Activated T-cell treated with anti-CD3 and anti-CD28 coated beads for 48 hours (primary cell): ENCODE measurements around the gene RBMS3.
A peak's percentile ranks its signal among the peaks of the same experiment; 100 is the strongest.

Experiments
- DNase-seq: peaks from one replicate; pipeline ENCODE4 v3.0.0-alpha.2; 2020; ENCODE audit warnings: low read depth

RBMS3 gene

DNA sequence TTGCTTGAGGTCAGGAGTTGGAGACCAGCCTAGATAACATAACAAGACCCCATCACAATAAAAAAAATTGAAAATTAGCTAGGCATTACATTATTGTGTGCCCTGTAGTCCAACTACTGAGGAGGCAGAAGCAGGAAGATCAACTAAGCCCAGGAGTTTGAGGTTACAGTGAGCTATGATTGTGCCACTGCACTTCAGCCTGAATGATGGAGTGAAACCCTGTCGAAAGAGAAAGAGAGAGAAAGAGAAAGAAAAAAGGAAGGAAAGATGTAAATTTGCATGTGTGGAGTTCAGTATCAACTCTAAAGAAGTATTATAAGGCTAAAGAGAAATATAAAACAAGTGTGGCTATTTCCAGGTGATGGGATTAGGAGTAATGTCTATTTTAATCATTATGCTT, 661.4 kb downstream of the RBMS3 start:
- DNase-seq, result no peak

DNA sequence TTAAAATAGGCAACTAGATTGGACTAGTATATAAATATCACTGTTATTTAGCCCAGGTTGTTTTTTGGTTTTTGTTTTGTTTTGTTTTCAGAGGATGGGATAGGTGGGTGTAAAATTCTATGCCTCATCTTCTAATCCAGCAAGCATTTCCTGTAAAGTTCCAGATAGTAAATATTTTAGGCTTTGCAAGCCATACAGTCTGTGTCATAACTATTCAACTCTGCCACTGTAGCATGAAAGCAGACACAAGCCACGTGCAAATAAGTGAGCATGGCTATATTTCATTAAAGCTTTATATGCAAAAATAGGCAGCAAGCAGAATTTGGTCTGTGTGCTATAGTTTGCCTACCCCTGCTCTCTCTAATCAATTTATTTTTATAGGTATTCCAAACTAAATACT, 668.3 kb downstream of the RBMS3 start:
- DNase-seq, result no peak

DNA sequence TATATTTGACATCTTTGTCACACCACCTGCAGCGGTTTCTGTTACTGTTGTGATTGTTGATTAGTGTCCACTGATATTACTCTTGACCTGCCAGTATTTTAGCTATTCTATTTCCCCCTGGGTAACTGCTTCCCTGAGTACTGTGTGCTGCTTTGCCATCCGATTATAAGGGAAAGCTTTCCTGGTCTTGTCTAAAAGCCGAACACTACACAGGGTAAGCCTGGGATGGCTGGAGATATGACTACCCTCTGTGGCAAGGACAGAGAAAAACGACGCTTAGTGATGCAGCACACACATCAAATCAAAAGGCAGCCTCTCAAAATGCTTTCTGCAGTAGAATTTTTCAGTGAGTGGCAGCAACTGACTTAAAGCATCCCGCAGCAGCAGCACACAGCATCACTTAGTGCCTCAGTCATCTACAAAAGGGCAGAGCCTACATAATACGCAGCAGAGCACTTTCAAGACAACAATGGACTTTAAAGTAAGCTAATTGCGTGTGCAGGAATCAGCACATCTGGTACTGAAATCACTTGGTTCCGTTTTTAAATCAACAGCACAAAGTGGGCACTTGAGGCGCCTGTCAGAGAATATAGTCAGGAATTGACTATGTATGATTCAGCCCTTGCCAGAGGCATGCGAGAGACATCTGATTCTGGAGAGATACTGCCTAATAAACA, 669.2 kb downstream of the RBMS3 start:
- no peak for DNase-seq

DNA sequence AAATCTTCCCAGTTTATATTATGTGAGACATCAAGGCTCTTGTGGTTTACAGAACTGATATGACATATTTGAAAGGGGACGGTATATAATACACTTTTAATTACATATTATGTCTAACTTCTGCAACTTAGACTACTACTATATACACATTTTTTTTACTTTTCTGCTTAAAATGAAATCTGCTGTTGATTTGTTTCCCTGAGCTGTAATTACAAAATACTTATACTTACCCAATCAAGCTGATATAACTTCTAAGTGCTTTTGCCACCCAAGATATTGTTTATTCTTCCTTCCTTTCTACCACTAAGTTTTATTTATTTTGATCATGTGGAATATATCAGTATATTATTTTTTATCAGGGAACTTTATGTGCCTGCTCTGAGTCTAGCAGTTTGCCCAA, 671.6 kb downstream of the RBMS3 start:
- no peak for DNase-seq

DNA sequence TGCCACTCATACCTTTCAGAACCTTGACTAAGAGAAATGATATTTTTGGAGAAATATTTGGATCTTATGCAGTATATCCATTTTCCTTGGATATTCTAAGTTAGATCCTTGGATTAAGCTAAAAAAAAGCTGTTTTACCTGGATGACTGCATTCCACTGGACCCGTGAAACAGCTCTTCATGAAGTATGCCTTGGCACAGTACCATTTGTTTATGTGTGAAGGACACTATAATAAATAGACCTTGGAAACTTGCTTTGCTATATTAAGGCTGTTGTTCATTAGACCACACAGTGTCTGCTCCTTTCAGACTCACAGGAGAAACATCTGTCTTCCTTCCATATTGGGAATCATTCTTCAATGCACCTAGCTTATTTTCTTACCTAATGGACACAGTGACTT, 674.5 kb downstream of the RBMS3 start:
- no peak for DNase-seq

DNA sequence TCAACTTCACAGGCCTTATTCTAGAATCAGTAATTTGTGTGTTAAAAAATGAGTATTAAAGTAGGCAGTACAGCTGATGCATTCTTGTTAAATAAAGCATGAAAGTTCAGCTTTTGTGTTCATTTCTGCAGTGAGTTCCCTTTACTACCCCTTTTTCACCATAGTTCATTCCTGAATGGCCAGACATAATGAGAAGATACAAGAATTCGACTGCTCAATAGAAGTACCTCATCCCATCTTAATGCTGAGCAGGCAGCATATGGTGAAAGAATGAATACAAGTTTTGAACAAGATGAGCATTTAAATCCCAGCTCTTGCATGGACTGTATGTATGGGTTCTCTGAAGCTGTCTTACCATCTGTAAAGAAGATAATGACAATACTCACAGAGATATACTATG, 677.9 kb downstream of the RBMS3 start:
- no peak for DNase-seq

DNA sequence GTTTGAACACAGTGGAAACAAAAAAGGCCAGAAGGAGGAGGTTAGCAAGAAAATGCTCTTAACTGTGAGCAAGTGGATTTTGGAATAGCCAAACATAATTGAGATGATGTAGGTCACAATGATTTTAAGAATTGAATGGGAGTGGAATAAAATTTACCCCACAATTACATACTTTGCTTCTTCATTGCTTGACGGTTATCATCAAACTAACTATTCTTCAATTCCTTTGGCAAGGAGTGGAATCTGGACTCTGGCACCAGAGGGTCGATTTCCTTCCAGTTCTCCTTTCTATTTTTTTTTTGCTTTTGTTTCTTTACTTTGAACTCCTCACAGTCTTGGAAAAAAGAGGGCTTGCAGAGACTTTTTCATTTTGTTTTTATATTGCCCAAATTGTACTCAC, 691.0 kb downstream of the RBMS3 start:
- DNase-seq, result no peak

DNA sequence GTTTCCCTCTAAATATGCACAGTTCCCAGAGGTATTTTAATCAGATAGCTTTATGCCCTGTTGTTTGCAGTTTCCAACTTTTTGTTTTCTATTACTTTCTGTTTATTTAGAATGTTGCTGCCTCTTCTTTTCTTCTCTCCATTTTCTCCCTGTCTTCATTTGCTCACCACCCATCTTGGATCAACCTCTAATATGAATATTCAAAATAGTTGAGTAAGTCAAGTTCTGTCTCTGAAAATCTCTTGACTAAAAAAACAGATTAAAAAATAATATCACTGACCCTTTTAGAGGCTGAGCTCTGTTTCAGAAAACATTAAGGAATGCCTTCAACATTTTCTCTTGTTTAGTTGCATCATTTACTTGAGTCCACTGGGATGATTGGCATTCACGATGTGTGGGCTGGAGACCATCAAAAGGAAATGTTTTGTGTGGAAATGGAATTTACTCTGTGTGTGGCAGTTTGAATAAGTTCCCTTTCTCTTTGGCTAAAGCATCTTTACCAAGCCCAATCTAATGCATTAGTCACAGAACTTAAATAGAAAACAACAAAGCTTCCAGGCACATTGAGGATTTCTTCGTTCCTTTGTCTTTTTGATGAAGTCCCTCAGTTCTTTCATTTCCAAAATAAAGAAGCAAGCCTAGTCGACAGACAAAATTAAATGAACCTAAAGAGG, 691.6 kb downstream of the RBMS3 start:
- no peak for DNase-seq

DNA sequence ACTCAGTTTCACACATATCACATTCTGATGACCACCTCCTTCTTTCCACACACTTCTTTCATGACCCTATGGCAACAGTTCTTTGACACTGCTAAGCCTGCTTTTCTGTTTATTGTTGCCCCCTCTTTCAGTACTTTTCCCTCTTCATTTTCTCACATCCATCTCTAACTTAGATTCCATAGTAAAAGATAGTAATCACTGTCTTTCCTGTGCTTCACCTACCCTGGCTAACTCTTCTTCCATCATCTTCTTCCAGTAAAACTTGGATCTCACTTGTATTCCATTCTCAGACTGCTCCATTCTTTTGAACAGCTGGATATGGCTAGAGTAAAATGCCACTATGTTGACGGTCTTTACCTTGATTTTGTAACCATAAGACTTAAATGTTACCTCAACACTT, 692.9 kb downstream of the RBMS3 start:
- DNase-seq, result no peak

DNA sequence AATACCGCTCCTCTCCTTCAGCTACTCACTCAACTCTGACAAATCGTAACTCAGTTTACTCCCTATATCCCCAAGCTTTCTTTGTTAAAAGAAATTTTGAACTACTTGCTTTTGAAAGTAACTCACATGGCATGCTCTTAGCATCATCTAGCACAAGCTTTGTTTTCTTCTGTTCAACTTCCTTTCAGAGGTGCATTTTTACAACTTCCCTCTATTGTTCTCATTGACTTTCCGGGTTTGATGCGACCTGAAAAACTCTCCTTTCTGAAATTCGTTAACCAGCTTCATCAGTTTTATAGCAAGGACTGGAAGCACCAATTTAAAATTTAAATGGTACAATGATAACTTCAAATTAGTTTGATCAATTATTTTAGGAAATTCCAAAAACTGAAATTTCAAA, 696.0 kb downstream of the RBMS3 start:
- DNase-seq, result no peak

DNA sequence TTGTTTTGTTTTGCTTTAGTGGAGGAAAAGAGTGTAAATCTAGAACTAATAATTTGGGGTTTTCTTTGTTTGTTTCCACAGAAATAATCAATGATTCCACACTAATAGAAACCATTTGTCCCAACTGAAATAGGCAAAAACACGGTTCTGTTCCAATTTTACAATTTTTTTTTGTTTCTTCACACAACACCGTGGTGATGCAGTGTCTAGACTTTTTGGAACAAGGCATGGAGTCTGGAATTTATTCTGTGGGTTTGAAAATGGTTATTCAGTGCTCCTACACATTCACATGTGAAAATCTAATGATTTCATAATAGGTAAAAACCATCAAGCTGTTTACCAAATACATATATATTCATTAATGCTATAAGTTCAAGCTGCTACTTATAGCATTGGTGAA, 696.5 kb downstream of the RBMS3 start:
- DNase-seq, result no peak

DNA sequence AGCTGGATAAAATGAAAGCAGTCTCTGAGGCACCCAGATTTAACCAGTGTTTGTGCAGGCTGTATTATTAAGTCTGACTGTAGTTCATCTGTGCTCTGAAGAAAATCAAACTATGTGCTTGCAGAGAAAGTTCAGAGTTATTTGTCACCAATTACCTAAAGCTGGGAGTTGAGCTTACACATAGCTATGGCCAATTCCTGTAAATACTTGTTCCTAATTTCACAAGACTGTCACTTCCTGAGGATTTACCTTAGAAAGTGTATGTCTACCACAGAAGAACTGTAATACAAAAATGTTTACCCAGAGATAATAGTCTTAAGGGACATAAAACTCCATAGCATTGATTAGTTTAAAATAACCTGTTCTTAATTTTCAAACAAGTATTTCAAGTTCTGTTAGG, 697.2 kb downstream of the RBMS3 start:
- no peak for DNase-seq

DNA sequence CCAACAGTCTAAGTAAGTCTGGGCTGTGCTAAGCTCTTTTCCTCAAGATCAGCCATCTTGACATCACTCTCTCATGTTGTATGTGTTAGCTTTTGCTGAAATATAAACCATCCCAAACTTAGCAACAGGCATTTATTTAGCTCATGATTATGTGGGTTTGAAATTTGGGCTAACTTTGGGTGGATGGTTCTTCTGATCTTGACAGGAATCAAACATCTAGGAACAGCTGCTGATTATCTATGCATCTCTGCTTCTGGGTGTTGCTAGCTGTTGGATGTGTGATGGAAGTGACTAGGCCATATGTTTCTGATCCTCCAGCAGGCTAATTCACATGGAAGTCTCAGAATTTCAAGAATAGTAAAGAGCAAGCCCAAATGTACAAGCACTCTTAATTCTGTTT, 710.3 kb downstream of the RBMS3 start:
- DNase-seq, result no peak

DNA sequence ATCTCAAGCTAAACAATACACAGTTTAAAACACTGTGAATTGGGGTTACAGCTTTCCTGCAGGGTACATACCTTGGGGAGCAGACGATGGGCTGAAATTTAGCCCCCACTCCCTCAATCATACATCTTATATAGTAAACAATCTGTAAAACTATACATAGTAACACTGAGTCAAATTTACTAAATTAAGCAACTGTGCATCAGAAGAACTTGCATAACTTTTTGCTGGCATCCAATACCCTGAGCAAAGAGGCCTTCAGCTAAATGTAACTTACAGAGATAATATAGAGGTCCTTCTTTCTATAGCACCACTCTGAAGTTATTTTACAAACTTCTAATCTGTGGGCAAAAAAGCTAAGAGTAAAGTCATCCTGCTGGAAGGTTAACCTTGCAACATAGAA, 721.9 kb downstream of the RBMS3 start:
- DNase-seq, result no peak

DNA sequence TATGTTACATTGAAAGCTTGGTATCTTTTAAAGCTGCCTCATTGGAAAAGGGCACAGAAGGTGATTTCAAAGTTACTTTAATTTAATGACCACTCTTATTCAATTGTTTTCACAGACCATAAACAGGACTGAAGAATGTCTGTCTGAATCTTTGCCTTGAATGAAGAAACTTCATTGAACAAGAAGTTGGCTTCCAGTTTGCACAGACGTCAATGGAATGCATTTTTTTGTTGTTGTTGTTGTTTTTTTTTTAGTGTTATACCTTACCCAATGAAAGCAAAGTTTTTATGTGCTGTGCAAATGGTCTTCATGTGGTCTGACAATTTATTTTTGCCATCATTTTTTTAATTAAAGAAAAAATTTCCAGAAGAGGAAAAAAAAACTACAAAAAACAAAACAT, 722.9 kb downstream of the RBMS3 start:
- no peak for DNase-seq

DNA sequence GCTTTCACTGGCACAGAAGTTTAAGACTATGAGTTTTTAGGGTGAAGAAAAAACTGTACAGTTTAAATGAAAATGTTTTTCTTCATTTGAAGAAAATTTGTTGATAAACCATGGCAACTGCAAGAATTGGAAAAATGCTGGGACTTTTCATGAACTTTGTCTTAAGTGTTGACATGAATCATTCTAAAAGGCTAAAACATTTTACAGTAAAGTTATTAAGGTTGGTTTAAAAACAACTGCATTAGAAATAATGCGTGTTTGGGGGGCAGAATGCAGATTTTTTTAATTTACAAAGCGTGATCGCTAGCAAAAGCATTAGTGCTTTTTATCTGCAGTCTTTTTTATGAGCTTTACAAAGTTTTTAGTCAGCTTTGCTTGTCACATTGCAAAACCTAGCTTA, 723.6 kb downstream of the RBMS3 start:
- DNase-seq, result no peak

DNA sequence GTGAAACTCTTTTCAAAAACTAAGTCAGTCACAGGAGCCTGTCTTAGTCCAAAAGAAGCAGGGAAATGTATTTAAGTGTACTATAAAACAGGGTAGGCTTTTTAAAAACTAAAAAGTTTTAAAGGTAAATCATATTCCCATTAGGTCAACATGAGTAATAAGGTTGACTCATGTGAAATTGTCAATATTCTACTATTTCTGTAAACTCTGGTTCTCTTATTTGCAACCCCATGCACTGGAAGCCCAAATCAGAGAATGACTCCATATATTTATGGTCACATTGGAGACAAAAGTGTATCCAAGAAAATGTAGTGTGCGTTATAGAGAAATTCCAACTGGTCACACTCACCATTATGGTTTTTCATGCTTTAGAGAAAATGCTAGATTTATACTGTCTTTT, 725.2 kb downstream of the RBMS3 start:
- no peak for DNase-seq

DNA sequence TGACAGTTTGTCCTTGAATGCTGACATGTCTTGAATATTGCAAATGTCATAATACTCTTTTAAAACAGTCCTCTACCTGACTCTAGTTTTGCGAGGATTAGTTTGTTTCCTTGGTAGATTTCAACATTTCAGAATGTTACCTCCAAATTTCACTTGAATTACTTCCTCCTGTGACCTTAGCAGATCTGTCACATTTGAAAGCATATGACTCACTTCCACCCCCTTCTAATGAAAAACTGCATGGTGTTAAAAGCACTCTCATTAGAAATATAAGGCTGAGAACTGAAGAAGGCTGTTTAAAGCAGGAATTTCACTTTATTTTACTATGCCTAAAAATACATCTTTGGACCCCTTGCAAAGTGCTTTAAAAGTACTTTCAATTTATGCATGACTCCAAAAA, 726.8 kb downstream of the RBMS3 start:
- DNase-seq, result no peak

DNA sequence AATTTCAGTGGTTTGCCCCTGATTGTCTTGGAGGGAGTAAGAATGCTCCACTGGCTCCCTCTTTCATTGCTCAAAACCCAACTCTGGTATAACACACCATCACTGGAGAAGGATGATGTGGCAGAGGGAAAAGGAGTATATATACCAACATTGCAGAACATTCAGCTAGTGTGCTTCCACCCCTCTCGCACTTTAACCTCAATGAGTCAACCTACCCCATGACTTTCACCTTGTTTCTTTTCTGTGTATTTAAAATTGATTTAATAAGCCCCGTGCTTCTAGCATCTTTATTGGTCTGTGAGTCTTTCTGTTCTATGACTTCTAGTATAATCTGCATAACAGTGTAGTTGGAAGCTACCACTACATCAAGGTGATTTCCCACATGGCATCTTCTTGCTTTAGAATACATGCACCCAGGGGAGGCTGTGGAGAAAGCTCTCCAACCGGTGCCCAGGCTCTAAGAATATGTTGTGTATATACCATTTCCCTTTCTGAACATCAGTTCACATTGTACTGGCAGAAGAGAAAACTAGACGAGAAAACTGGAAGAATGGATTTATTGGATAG, 730.4 kb downstream of the RBMS3 start:
- no peak for DNase-seq

DNA sequence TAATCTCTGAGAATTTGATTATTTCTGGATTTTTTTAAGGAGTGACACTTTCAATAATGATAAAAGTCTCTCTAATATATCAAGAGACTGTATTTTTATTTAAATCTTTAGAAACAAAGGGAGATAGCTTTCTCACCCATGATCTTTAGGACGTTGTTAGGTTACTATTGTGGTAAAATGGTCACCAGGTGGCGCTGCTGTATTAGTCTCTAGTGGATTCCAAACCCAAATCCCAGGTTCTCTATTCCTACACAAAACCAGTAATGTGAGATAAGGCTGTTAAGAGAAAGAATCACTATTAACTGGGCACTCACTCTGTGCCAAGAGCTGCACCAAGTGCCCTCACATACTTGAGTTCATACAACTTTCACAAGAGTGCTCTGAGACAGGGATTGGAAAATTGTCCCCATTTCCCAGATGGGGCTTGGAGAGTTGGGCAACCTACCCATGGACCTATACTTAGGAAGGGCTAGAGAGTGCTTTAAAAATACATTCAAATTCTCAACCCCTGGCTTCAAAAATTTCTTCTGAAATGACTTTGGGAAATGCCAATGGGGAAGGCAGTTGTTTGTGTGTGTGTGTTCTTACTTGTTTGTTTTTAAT, 732.2 kb downstream of the RBMS3 start:
- DNase-seq, result peak; percentile 12

DNA sequence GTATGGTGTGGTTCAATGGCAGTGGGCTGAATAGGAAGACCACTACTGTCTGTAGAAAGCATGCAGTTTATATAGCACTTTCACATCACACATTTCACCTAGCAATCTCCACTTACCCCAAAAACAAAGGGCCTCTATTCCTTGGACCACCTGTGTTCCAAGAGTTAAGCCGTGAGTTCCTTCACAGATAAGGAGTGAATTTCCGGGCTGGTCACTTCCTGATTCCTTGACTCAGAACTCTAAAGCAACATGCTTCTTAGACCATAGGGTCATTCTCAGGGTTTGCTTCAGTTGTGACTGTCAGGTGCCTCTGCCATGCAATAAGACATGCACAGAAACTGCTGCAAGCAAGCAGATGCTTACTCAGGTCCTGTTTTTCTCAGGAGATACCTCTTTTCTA, 737.0 kb downstream of the RBMS3 start:
- no peak for DNase-seq

DNA sequence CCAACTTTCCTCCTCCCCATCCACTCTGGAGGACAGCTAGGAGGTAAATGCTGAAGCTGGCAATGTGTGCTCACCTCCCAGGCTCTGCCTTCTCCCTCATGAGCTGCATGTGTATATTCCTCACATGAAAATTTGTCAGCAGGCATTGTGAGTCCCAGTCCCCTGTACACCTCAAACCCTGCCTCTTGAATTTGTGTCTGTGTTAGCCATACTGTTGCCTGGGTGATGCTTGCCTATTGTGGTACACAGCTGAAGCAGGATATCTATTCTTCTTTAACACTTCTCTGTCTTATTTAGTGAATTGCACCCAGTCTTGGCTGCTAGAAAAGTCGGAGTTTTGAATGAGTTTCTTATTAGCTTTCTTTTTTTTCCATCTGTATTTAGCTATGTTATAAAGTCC, 739.5 kb downstream of the RBMS3 start:
- no peak for DNase-seq

DNA sequence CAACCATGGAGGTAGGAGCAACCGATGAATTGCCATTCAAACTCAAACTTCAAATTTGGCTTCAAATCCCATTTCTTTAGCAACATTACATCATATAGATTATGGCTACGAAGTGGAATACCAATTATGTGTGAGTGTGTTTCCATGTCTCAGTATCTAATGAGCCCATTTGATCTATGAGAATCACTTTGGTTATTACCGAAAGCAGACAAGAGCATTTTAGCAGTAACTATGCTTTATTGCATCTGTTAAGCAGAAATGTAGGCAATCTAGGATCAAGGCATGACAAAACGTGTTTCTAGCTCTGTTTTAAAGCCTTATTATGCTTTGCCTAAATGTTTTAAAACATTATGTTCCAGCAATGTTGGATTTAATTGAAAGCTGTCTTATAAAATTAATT, 743.6 kb downstream of the RBMS3 start:
- DNase-seq, result no peak

DNA sequence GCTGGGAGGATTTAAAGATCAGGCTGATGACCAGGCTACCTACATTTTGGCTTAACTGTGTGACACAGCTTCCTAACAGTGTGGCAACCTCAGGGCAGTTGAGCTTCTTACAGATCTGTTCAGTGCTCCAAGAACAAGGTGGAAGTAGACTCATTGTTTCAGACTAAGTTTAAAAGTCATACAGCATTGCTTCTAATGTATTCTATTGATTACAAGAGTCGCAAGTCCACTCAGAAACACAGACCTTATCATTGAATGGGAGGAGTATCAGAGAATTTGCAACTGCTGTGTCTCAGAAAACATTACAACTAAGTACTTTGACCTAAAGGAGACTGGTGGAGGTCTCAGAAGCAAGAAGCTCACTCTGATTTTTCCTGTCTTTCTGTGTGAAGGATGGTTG, 746.0 kb downstream of the RBMS3 start:
- no peak for DNase-seq
